GM19239 (cell line): ENCODE results near the gene TPRA1.
A peak's percentile ranks its signal among the peaks of the same experiment; 100 is the strongest.
"Not testable (repeated sequence)": the region's sequence is repeated elsewhere in the genome, so short reads cannot be mapped to it uniquely, and the experiment has no call there.

Experiments
- DNase-seq: peaks from one replicate; pipeline ENCODE4 v3.0.0; 2011; ENCODE audit warnings: low spot score; ENCODE audit not compliant: insufficient read length
- FAIRE-seq: peaks from 2 replicates; lab custom pipeline; 2011; peaks lifted over from hg19 to GRCh38; lab: Jason Lieb, UNC

Gene TPRA1

GRCh38 chr3:127544192-127544802, 46.2 kb downstream of the TPRA1 start:
- FAIRE-seq: peak; percentile 87
- DNase-seq: peak; percentile 90

GRCh38 chr3:127543441-127543840, 47.1 kb downstream of the TPRA1 start:
- FAIRE-seq (no peak), DNase-seq (no peak)

GRCh38 chr3:127542441-127542952, 48.0 kb downstream of the TPRA1 start:
- DNase-seq: no peak
- FAIRE-seq: no peak

GRCh38 chr3:127541320-127541719, 49.2 kb downstream of the TPRA1 start:
- no peak for DNase-seq
- no peak for FAIRE-seq

- FAIRE-seq: no peak
- DNase-seq: no peak
Observed at GRCh38 chr3:127539366-127540060, 51.0 kb downstream of the TPRA1 start.

GRCh38 chr3:127538569-127538968, 52.0 kb downstream of the TPRA1 start:
- FAIRE-seq (no peak), DNase-seq (no peak)

- DNase-seq (no peak), FAIRE-seq (no peak)
Observed at GRCh38 chr3:127536830-127537812, 53.4 kb downstream of the TPRA1 start.

GRCh38 chr3:127535901-127536829, 54.4 kb downstream of the TPRA1 start:
- FAIRE-seq (no peak), DNase-seq (no peak)

- FAIRE-seq (no peak), DNase-seq (no peak)
Observed at GRCh38 chr3:127535106-127535785, 55.3 kb downstream of the TPRA1 start.

- FAIRE-seq: no peak
Observed at GRCh38 chr3:127534564-127534963, 56.0 kb downstream of the TPRA1 start.

GRCh38 chr3:127534161-127534451, 56.4 kb downstream of the TPRA1 start:
- no peak for FAIRE-seq
- no peak for DNase-seq

More at GRCh38 chr3:127534564-127534963, 56.0 kb downstream of the TPRA1 start:
- DNase-seq: no peak

- DNase-seq: no peak
- FAIRE-seq: no peak
Observed at GRCh38 chr3:127532561-127533203, 57.9 kb downstream of the TPRA1 start.

- FAIRE-seq (no peak), DNase-seq (no peak)
Observed at GRCh38 chr3:127531821-127532220, 58.7 kb downstream of the TPRA1 start.

GRCh38 chr3:127530863-127531262, 59.7 kb downstream of the TPRA1 start:
- FAIRE-seq: not testable (repeated sequence)

GRCh38 chr3:127529346-127530188, 61.0 kb downstream of the TPRA1 start:
- FAIRE-seq: no peak
- DNase-seq: no peak

More at GRCh38 chr3:127530863-127531262, 59.7 kb downstream of the TPRA1 start:
- not testable (repeated sequence) for DNase-seq

- no peak for DNase-seq
Observed at GRCh38 chr3:127525373-127525772, 65.2 kb downstream of the TPRA1 start.

GRCh38 chr3:127524296-127524896, 66.1 kb downstream of the TPRA1 start:
- no peak for FAIRE-seq
- no peak for DNase-seq

More at GRCh38 chr3:127525373-127525772, 65.2 kb downstream of the TPRA1 start:
- FAIRE-seq: no peak
